ENCODE measurements around the gene PLAAT4.
"Not testable (repeated sequence)": the region's sequence is repeated elsewhere in the genome, so short reads cannot be mapped to it uniquely, and the experiment has no call there.

PLAAT4 gene

GRCh38 chr11:63547061-63547460 is 10.5 kb downstream of the PLAAT4 start:
- no peak for DNase-seq (ENCODE audit: low spot score)

GRCh38 chr11:63548178-63548577 is 11.6 kb downstream of the PLAAT4 start:
- DNase-seq (ENCODE audit: low spot score), result no peak

GRCh38 chr11:63549411-63549810 is 12.8 kb downstream of the PLAAT4 start:
- no peak for DNase-seq (ENCODE audit: low spot score)

GRCh38 chr11:63550156-63550700 is 13.6 kb downstream of the PLAAT4 start:
- DNase-seq (ENCODE audit: low spot score), result not testable (repeated sequence)

- no peak for DNase-seq (ENCODE audit: low spot score)
Observed at GRCh38 chr11:63551091-63551888, 14.7 kb downstream of the PLAAT4 start.

- peak; percentile 15 for DNase-seq (ENCODE audit: low spot score)
Observed at GRCh38 chr11:63551889-63552266, 15.3 kb downstream of the PLAAT4 start.

- DNase-seq (ENCODE audit: low spot score), result no peak
Observed at GRCh38 chr11:63552921-63553320, 16.3 kb downstream of the PLAAT4 start.

GRCh38 chr11:63553759-63554158 is 17.2 kb downstream of the PLAAT4 start:
- DNase-seq (ENCODE audit: low spot score), result no peak

GRCh38 chr11:63554877-63555223 is 18.2 kb downstream of the PLAAT4 start:
- DNase-seq (ENCODE audit: low spot score), result no peak

GRCh38 chr11:63556404-63557013 is 19.9 kb downstream of the PLAAT4 start:
- no peak for DNase-seq (ENCODE audit: low spot score)

- DNase-seq (ENCODE audit: low spot score), result no peak
Observed at GRCh38 chr11:63557570-63557969, 21.0 kb downstream of the PLAAT4 start.

GRCh38 chr11:63558459-63559157 is 22.0 kb downstream of the PLAAT4 start:
- DNase-seq (ENCODE audit: low spot score), result no peak

- DNase-seq (ENCODE audit: low spot score), result no peak
Observed at GRCh38 chr11:63560506-63561180, 24.0 kb downstream of the PLAAT4 start.

- no peak for DNase-seq (ENCODE audit: low spot score)
Observed at GRCh38 chr11:63563201-63564055, 26.8 kb downstream of the PLAAT4 start, which contains the start of gene PLAAT2. Gene PLAAT2, minus strand, starts transcription at chr11:63563379. Its CDS starts 55 bp downstream, at chr11:63563324.

- DNase-seq (ENCODE audit: low spot score), result no peak
Observed at GRCh38 chr11:63564056-63564774, 27.6 kb downstream of the PLAAT4 start.

- DNase-seq (ENCODE audit: low spot score), result no peak
Observed at GRCh38 chr11:63564784-63565350, 28.3 kb downstream of the PLAAT4 start.

- DNase-seq (ENCODE audit: low spot score), result no peak
Observed at GRCh38 chr11:63567044-63567840, 30.6 kb downstream of the PLAAT4 start.

- DNase-seq (ENCODE audit: low spot score), result no peak
Observed at GRCh38 chr11:63569570-63569969, 33.0 kb downstream of the PLAAT4 start.

GRCh38 chr11:63572026-63572688 is 35.5 kb downstream of the PLAAT4 start:
- DNase-seq (ENCODE audit: low spot score), result no peak
